RWPE1 (cell line): ENCODE data around the gene MGP.

ENCODE experiments used
- CTCF ChIA-PET: fragments of 350-600 bp; sonication (Branson Sonifier 250); formaldehyde crosslinking; extraction: SDS; loops from one replicate; lab custom pipeline; 2021; lab: Yijun Ruan, JAX
- POLR2A ChIA-PET: fragments of 400-600 bp; formaldehyde crosslinking; extraction: SDS; loops from one replicate; lab custom pipeline; 2020; ENCODE audit warnings: antibody characterized with exemption; ENCODE audit not compliant: low non-redundant PET; lab: Yijun Ruan, JAX
- DNase-seq: peaks from one replicate; pipeline ENCODE4 v3.0.0; 2012; ENCODE audit warnings: low spot score
- H3K27ac ChIP-seq: fragments of 450-650 bp; 2 replicates; pipeline ENCODE4 v1.5.1; 2017
- CTCF ChIP-seq: fragments of 450-650 bp; conservative IDR thresholded peaks from 2 replicates; pipeline ENCODE4 v1.5.1; 2017; ENCODE audit warnings: low read depth, mild to moderate bottlenecking

Gene MGP

GRCh38 chr12:14874882-14875281 is 10.8 kb downstream of the MGP start:
- CTCF ChIA-PET, result no interaction called here
- no peak for DNase-seq
- POLR2A ChIA-PET, result no interaction called here
- no peak for TF ChIP-seq CTCF
- no peak overlapping the region for H3K27ac ChIP-seq

GRCh38 chr12:14873440-14874185 is 12.0 kb downstream of the MGP start:
- TF ChIP-seq CTCF, result no peak
- no peak for DNase-seq
- no peak overlapping the region for H3K27ac ChIP-seq
- POLR2A ChIA-PET, result no interaction called here
- CTCF ChIA-PET, result interaction anchor here (0.6 kb wide), 1 partner anchor 9 kb away, joined by 3 read pairs; no protein-coding TSS in a partner anchor

GRCh38 chr12:14871886-14872285 is 13.8 kb downstream of the MGP start:
- ChIA-PET CTCF (no interaction called here), POLR2A (no interaction called here)
- TF ChIP-seq CTCF, result no peak
- no peak for DNase-seq
- H3K27ac ChIP-seq, result no peak overlapping the region

- H3K27ac ChIP-seq, result no peak overlapping the region
- no peak for DNase-seq
- no peak for TF ChIP-seq CTCF
- ChIA-PET POLR2A (no interaction called here), CTCF (no interaction called here)
Observed at GRCh38 chr12:14871247-14871646, 14.4 kb downstream of the MGP start.

GRCh38 chr12:14868916-14869506 is 16.6 kb downstream of the MGP start:
- DNase-seq, result no peak
- TF ChIP-seq CTCF, result no peak
- H3K27ac ChIP-seq, result no peak overlapping the region
- ChIA-PET POLR2A (no interaction called here), CTCF (no interaction called here)

GRCh38 chr12:14860490-14860889 is 25.2 kb downstream of the MGP start:
- TF ChIP-seq CTCF, result no peak
- ChIA-PET POLR2A (no interaction called here), CTCF (no interaction called here)
- H3K27ac ChIP-seq, result no peak overlapping the region
- no peak for DNase-seq
